HG03354 (cell line): Measurements from ENCODE around the gene HHAT.

Source experiments
- ATAC-seq: cut with Tn5 transposase; IDR thresholded peaks from one replicate; pipeline ENCODE4 v1.9.1; 2021; ENCODE audit warnings: mild to moderate bottlenecking; ENCODE audit not compliant: unreplicated experiment, poor library complexity, severe bottlenecking

Gene HHAT

GRCh38 chr1:210328746-210329503 is at the start of gene HHAT:
Gene HHAT, plus strand, starts transcription at chr1:210328902. Its CDS starts 20,074 bp downstream, at chr1:210348976.
- ATAC-seq, result peak; percentile 57

DNA sequence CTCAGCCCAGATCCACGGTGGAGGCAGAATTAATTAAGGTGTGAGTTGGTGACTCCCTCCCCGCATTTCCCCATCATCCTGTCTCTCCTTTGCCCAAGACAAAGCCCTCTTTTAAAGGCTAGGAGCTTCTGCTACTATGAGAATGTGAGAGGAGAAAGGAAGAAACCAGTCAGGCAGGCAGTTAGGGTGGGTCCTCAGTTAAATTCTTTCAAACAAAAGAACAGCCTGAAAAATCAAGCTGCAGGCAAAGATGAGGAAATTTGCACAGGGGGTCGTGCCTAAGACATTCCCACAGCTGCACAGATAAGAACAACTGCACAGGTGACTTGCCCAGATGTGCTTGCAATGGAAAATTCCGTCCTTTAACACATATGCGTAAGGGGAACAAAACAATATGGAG is 48.5 kb upstream of the HHAT start:
- no peak for ATAC-seq

DNA sequence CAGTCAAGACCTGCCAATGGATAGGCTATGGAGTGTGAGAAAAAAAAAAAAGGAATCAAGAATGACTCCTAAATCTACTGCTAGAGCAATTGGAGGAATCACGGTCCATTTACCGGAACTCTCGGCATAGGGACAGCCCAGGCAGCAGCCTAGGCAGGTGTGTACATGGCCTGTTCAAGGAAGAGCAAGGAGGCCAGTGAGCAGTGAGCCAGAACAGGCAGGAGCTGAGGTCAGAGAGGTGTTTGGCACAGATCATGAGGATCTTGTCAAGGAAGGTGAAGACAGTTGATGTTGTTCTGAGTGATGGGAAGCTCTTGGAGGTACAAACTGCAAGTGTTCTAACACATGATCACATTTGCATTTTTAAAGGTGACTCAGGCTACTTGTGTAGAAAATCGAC is 40.6 kb upstream of the HHAT start:
- ATAC-seq, result no peak

DNA sequence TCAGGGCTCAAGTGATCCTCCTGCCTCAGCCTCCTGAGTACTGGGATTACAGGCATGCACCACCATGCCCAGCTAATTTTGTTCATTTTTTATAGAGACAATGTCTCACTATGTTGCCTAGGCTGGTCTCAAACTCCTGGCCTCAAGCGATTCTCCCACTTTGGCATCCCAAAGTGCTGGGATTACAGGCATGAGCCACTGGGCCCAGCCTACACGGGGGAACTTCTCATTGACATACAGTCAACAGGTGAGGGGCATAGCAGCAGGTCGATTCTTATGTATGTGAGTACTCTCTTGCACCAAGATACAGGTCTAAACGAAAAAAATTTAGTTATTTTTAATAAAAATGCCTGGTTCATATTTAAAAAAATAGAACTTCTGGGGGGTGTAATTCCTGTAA is 39.5 kb upstream of the HHAT start:
- no peak for ATAC-seq

DNA sequence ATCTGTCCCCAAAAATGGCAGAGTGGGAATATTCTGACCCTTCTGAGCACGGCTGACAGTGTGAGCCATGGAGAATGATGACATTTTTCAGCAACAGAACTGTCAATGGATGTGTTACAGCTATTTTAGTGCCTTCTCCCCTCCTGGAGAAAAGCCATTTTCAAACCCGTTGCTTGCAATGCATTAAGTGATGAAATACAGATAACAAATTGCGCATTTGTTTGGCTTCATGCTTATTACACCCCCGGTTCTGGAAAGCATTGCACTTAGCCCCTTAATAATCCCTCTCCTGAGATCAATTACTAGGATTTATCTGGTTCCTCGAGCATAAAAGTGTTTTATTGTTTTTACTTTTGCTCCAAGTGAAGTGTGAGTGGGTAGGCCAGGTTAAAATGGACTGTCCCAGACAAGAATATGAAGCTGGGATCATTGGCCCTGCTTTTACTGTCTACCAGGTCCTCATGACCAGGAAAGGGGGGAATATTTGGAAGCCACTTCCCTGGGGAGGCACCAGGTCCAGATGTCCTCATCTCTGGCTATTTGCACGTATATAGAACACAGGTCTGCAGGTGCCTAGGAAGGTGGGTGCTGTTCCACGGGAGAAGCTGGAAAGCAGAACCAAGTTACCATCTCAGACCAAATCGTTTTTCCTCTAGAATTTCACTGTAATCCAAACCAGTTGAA is 37.5 kb upstream of the HHAT start:
- ATAC-seq, result no peak

DNA sequence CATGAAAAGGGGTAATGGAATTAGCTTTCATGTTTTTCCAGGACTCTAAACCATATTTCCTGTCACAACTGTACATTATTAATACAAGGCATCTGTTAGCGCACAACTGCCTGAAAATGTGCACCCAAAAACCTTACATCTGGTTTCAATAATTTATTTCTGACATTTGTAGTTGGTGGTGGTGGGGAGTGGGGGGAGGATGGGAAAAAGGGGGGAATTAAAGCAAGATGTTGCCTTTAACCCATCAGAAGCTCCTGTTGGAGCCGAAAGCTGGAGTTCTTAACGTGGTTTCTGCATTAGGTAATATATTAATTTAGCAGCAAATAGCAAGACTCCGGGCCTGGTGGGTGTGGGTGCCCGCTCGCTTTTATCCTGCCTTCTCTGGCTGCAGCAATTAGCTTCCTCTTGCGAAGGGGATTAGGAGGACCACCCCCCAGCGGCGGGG is 36.9 kb upstream of the HHAT start:
- no peak for ATAC-seq

GRCh38 chr1:210292231-210292871 is 36.4 kb upstream of the HHAT start:
- ATAC-seq, result peak; percentile 75

DNA sequence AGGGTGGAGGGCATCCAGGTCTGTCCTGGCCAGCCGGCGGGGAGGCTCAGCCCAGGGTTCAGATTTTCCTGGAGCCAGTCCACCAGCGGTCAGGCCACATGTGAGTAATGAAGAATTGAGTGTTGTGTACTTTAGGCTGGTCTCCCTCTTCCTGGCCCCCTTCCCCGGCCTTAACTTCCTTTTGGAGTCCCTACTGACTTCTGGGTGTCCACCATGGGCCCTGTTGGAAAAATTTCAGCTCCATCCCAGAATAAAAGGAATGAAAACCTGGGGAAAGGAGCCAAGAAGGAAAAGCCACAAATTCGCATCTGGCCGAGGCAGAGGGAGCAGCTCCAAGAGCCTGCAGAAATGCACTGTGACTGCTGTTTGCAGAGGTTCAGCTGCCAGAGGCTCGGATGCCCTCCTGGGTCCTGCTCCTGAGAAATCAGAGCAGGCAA is 35.5 kb upstream of the HHAT start:
- ATAC-seq, result no peak

DNA sequence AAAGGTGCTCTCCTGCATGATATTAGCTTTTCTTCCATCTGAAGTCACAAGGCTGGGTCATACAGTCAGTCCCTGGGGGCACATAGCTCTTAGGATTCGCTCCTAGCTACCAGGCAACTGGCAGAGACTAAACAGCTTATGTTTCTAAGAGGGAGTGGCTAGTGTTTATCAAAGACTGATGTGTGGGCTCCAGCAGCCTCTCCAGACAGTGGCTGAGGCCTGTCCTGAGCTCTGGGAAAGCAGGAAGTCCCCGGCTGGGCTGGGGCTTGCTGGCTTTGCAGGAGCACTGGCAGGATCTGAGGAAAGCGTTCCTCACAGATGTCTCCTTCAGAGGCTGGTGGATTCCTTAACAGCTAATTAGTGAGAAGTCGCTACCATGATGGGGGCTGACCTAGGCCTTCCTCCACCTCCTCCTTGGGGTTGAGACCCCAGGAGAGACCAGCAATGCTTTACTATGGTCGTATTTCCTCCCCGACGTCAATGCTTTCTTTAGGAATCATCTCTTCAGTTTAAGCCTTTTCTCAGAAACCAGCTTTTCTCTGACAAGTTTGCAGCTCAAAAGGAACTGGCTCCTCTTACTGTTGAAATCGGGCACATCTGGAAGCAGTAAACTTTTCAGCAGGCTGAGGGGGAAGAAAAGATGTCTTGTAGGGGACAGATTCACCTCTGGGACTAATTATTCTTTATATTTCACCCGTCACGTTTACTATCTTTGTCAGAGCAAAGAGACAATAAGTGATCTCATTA is 33.5 kb upstream of the HHAT start:
- ATAC-seq, result no peak

GRCh38 chr1:210296682-210297081 is 32.0 kb upstream of the HHAT start:
- no peak for ATAC-seq

GRCh38 chr1:210298296-210298695 is 30.4 kb upstream of the HHAT start:
- no peak for ATAC-seq

DNA sequence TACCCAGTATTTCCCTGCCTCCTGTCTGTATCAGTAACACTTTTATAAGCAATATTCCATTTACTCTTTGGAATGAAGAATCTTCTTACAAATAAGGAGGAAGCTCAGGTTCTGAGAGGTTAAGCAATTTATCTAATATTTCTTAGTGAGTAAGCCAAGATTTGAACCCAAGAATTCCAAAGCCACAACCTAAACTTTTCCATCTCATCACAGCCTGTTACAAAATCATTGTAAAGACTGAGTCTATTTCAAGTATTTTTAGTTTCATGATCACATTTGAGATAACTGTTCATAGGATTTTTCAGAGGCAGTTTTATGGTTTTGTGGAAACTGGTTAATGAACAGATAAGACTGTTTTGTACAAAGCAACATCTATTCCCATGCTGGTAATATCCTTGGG is 29.8 kb upstream of the HHAT start:
- ATAC-seq, result no peak

- ATAC-seq, result no peak
Measured at GRCh38 chr1:210299501-210299900, 29.2 kb upstream of the HHAT start.

DNA sequence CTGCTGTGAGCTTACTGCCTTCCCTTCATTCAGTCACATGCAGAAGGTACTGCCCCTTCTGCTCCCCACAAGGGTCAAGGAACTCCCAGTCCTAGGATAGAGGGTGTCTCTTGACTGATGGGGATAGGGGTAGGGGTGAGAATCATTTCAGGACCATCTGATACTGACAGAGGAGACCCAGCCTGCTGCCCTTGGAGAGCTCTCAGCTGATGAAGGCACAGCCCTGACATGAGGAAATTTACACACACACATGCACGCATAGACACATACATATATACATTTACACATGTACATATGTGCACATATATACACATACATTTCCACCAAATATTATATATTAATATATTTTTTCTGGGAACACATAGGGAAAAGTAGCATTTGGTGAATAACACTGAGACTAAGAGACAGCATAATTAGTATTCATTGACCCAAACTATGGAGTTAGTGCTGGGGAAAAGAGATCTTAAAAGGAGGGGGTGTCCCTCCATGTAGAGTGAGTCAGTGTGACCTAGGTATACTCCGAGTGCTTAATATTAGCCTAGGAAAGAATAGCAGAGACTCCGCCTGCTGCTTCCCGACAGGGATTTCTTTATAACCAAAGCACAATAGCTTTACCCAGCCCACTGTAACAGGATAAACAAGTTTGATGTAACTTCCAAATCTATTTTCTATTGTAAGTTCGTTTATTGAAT is 27.6 kb upstream of the HHAT start:
- ATAC-seq, result no peak

- ATAC-seq, result no peak
Measured at GRCh38 chr1:210301615-210302000, 27.1 kb upstream of the HHAT start.

- ATAC-seq, result no peak
Measured at GRCh38 chr1:210302501-210302900, 26.2 kb upstream of the HHAT start.

DNA sequence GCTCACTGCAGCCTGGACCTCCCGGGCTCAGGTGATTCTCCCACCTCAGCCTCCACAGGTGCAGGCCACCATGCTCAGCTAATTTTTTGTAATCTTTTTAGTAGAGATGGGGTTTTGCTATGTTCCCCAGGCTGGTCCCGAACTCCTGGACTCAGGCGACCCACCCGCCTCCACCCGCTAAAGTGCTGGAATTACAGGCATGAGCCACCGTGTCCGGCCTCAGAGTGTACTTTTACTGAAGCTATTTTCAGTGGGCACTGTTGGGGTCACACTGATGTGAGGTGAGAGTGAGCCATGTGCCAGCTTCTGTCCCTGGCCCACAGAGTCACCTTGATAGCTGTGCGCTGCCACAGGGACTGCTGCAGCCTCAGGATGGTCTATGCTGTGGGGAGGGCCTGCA is 25.3 kb upstream of the HHAT start:
- ATAC-seq, result no peak

- no peak for ATAC-seq
Measured at GRCh38 chr1:210310562-210311153, 18.0 kb upstream of the HHAT start.
